H9 (cell line): ENCODE measurements around the gene MAD1L1. TPM values are rescaled to one million over a fixed set of nuclear protein-coding genes. Genes with fewer than 3 reads are reported as not detected.
A peak's percentile ranks its signal among the peaks of the same experiment; 100 is the strongest.

Source experiments
- DNase-seq: peaks from one replicate; pipeline ENCODE4 v3.0.0-alpha.2; 2017
- H2AFZ ChIP-seq: one replicate; pipeline ENCODE4 v1.6.1; 2013; ENCODE audit warnings: mild to moderate bottlenecking, low read length, control low read depth, moderate library complexity
- H2AK5ac ChIP-seq: 2 replicates; pipeline ENCODE4 v1.6.1; 2013; ENCODE audit warnings: low read length, control low read depth, mixed read lengths; ENCODE audit not compliant: insufficient read length
- H2BK120ac ChIP-seq: one replicate; pipeline ENCODE4 v1.6.1; 2013; ENCODE audit warnings: low read depth, mild to moderate bottlenecking, low read length, control low read depth, inconsistent platforms; ENCODE audit not compliant: poor library complexity, severe bottlenecking
- H2BK12ac ChIP-seq: 2 replicates; pipeline ENCODE4 v1.6.1; 2013; ENCODE audit warnings: low read length, control low read depth, mixed read lengths, low read depth; ENCODE audit not compliant: insufficient read length
- H2BK15ac ChIP-seq: 2 replicates; pipeline ENCODE4 v1.6.1; 2013; ENCODE audit warnings: low read depth, low read length, control low read depth
- H2BK20ac ChIP-seq: one replicate; pipeline ENCODE4 v1.6.1; 2013; ENCODE audit warnings: low read depth, mild to moderate bottlenecking, low read length, control low read depth, inconsistent platforms; ENCODE audit not compliant: poor library complexity, severe bottlenecking
- H2BK5ac ChIP-seq: 2 replicates; pipeline ENCODE4 v1.6.1; 2013; ENCODE audit warnings: low read length, control low read depth, mixed read lengths; ENCODE audit not compliant: insufficient read length
- H3K14ac ChIP-seq: 2 replicates; pipeline ENCODE4 v1.6.1; 2013; ENCODE audit warnings: low read length, control low read depth; ENCODE audit not compliant: insufficient read depth
- H3K18ac ChIP-seq: 2 replicates; pipeline ENCODE4 v1.6.1; 2013; ENCODE audit warnings: low read depth, mild to moderate bottlenecking, mixed read lengths, low read length, control low read depth; ENCODE audit not compliant: insufficient read length
- H3K23ac ChIP-seq: 2 replicates; pipeline ENCODE4 v1.6.1; 2013; ENCODE audit warnings: low read length, control low read depth, mixed read lengths, low read depth; ENCODE audit not compliant: insufficient read length
- H3K23me2 ChIP-seq: 2 replicates; pipeline ENCODE4 v1.6.1; 2013; ENCODE audit warnings: low read depth, mild to moderate bottlenecking, mixed read lengths, low read length, control low read depth; ENCODE audit not compliant: insufficient read length, poor library complexity, severe bottlenecking
- H3K27ac ChIP-seq: 2 replicates; pipeline ENCODE4 v1.5.1; 2013; ENCODE audit warnings: low read length, control low read depth, mixed read lengths, low read depth; ENCODE audit not compliant: insufficient read length
- H3K27me3 ChIP-seq: 2 replicates; pipeline ENCODE4 v1.6.1; 2013; ENCODE audit warnings: low read length, control low read depth, inconsistent platforms; ENCODE audit not compliant: insufficient read depth
- H3K4ac ChIP-seq: 2 replicates; pipeline ENCODE4 v1.6.1; 2013; ENCODE audit warnings: low read depth, mild to moderate bottlenecking, control low read depth, inconsistent platforms, low read length, moderate library complexity
- H3K4me1 ChIP-seq: 2 replicates; pipeline ENCODE4 v1.6.1; 2013; ENCODE audit warnings: low read length, control low read depth, inconsistent platforms; ENCODE audit not compliant: insufficient read depth
- H3K4me2 ChIP-seq: 2 replicates; pipeline ENCODE4 v1.6.1; 2013; ENCODE audit warnings: low read length, control low read depth, mixed read lengths; ENCODE audit not compliant: insufficient read length, insufficient read depth
- H3K56ac ChIP-seq: 2 replicates; pipeline ENCODE4 v1.6.1; 2013; ENCODE audit warnings: low read depth, mild to moderate bottlenecking, mixed read lengths, low read length, control low read depth; ENCODE audit not compliant: insufficient read length
- H3K79me1 ChIP-seq: 2 replicates; pipeline ENCODE4 v1.6.1; 2013; ENCODE audit warnings: low read depth, mild to moderate bottlenecking, moderate library complexity, low read length, control low read depth, inconsistent platforms; ENCODE audit not compliant: insufficient read depth, poor library complexity, severe bottlenecking
- H3K79me2 ChIP-seq: 2 replicates; pipeline ENCODE4 v1.6.1; 2013; ENCODE audit warnings: low read length, control low read depth, inconsistent platforms; ENCODE audit not compliant: insufficient read depth
- H3K9ac ChIP-seq: 2 replicates; pipeline ENCODE4 v1.6.1; 2013; ENCODE audit warnings: low read length, control low read depth, mixed read lengths; ENCODE audit not compliant: insufficient read length; ENCODE audit errors: extremely low read depth
- H3K9me3 ChIP-seq: one replicate; pipeline ENCODE4 v1.6.1; 2013; ENCODE audit warnings: low read depth, low read length, inconsistent platforms; ENCODE audit not compliant: control insufficient read depth
- H3T11ph ChIP-seq: one replicate; pipeline ENCODE4 v1.6.1; 2013; ENCODE audit warnings: mild to moderate bottlenecking, low read length, control low read depth, inconsistent platforms
- H4K20me1 ChIP-seq: one replicate; pipeline ENCODE4 v1.6.1; 2013; ENCODE audit not compliant: control insufficient read depth, insufficient read length, insufficient read depth
- H4K5ac ChIP-seq: 2 replicates; pipeline ENCODE4 v1.6.1; 2013; ENCODE audit warnings: low read depth, mild to moderate bottlenecking, mixed read lengths, low read length, control low read depth; ENCODE audit not compliant: insufficient read length
- H4K8ac ChIP-seq: replicated peaks from 2 replicates; pipeline ENCODE4 v1.6.1; 2013; ENCODE audit warnings: low read length, control low read depth, mixed read lengths, low read depth; ENCODE audit not compliant: insufficient read length
- H4K91ac ChIP-seq: 2 replicates; pipeline ENCODE4 v1.6.1; 2013; ENCODE audit warnings: low read depth, mild to moderate bottlenecking, moderate library complexity, mixed read lengths, low read length, control low read depth; ENCODE audit not compliant: insufficient read length
- H3K27ac Mint-ChIP-seq, 3 experiments: 2 replicates in 2 of 3; 3 replicates in 1 of 3; pipeline ENCODE4 v1.8.0; 2020 to 2021; ENCODE audit warnings: mixed read lengths in 3 of 3, mild to moderate bottlenecking in 1 of 3, moderate library complexity in 1 of 3
- H3K27me3 Mint-ChIP-seq: 2 replicates; pipeline ENCODE4 v1.8.0; 2021; ENCODE audit warnings: low read depth, mild to moderate bottlenecking, moderate library complexity, mixed read lengths
- H3K36me3 Mint-ChIP-seq, 3 experiments: 2 replicates in 2 of 3; 3 replicates in 1 of 3; pipeline ENCODE4 v1.8.0; 2020 to 2021; ENCODE audit warnings: low read depth in 3 of 3, mixed read lengths in 3 of 3; ENCODE audit not compliant: insufficient read depth in 1 of 3
- H3K4me1 Mint-ChIP-seq, 2 experiments: 2 replicates each; pipeline ENCODE4 v1.8.0; 2020; ENCODE audit warnings: mixed read lengths in 2 of 2
- H3K4me3 Mint-ChIP-seq, 2 experiments: 2 replicates in 1 of 2; 3 replicates in 1 of 2; pipeline ENCODE4 v1.8.0; 2020 to 2021; ENCODE audit warnings: mild to moderate bottlenecking in 2 of 2, mixed read lengths in 2 of 2, moderate library complexity in 1 of 2
- H3K9me3 Mint-ChIP-seq, 2 experiments: 2 replicates in 1 of 2; 3 replicates in 1 of 2; pipeline ENCODE4 v1.8.0; 2020; ENCODE audit warnings: mild to moderate bottlenecking in 2 of 2, mixed read lengths in 2 of 2, moderate library complexity in 1 of 2
- WGBS: extraction: QIAGEN DNeasy Blood & Tissue Kit; methylation state at CpG from one replicate; pipeline ENCODE4 v1.1.7; 2013; ENCODE audit warnings: missing lambda C conversion rate, low lambda C conversion rate, mixed read lengths; ENCODE audit not compliant: insufficient read length; ENCODE audit errors: extremely low coverage; 5-methylcytosine and 5-hydroxymethylcytosine counted together
- total RNA-seq: library from RNA; stranded (reverse); gene quantifications from 2 replicates; pipeline ENCODE4 v1.2.1, GENCODE V29; 2021
- TF ChIP-seq, protein P1 (sequence below): fragments of 200-600 bp; sonication (generic); conservative IDR thresholded peaks from 3 replicates; pipeline ENCODE4 v1.8.0; 2021; ENCODE audit warnings: antibody characterized with exemption, mild to moderate bottlenecking

Gene MAD1L1
- total RNA-seq, 1 experiment from 2014 or later = 39.0 TPM

- no CpG with 5 or more reads among the region's 8 CpGs for WGBS
- Histone ChIP-seq H2BK20ac (no peak overlapping the region), H3K79me2 (no peaks in the 10 kb centered on the region), H3K18ac (no peak overlapping the region), H3K14ac (no peak overlapping the region), H3K23ac (no peak overlapping the region), H2AFZ (no peak overlapping the region), H3K4ac (no peak overlapping the region), H2BK15ac (no peak overlapping the region), H3K79me1 (no peaks in the 10 kb centered on the region), H3K56ac (no peak overlapping the region), H3K4me2 (no peak overlapping the region), H3K27me3 (no peaks in the 10 kb centered on the region), H3K27ac (no peak overlapping the region), H2AK5ac (no peak overlapping the region), H3K9me3 (peaks cover 8% of the 10 kb centered on the region), H4K20me1 (no peaks in the 10 kb centered on the region), H2BK5ac (no peak overlapping the region), H3K4me1 (no peaks in the 10 kb centered on the region), H3T11ph (no peak overlapping the region), H4K8ac (no peak overlapping the region), H2BK120ac (no peak overlapping the region), H4K5ac (no peak overlapping the region), H4K91ac (no peak overlapping the region), H2BK12ac (no peak overlapping the region), H3K23me2 (no peaks in the 10 kb centered on the region), H3K9ac (no peak overlapping the region)
- no peak overlapping the region; a peak in 1 of 5 replicates for H3K4me3 Mint-ChIP-seq
- H3K9me3 Mint-ChIP-seq = peaks cover 16 to 18% of the 10 kb centered on the region in 2 experiments
- H3K36me3 Mint-ChIP-seq = peaks cover 16 to 25% (median 20%) of the 10 kb centered on the region in 3 experiments
- TF ChIP-seq, protein P1, sequence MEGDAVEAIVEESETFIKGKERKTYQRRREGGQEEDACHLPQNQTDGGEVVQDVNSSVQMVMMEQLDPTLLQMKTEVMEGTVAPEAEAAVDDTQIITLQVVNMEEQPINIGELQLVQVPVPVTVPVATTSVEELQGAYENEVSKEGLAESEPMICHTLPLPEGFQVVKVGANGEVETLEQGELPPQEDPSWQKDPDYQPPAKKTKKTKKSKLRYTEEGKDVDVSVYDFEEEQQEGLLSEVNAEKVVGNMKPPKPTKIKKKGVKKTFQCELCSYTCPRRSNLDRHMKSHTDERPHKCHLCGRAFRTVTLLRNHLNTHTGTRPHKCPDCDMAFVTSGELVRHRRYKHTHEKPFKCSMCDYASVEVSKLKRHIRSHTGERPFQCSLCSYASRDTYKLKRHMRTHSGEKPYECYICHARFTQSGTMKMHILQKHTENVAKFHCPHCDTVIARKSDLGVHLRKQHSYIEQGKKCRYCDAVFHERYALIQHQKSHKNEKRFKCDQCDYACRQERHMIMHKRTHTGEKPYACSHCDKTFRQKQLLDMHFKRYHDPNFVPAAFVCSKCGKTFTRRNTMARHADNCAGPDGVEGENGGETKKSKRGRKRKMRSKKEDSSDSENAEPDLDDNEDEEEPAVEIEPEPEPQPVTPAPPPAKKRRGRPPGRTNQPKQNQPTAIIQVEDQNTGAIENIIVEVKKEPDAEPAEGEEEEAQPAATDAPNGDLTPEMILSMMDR = no peak
- DNase-seq = no peak
- peaks cover 5% of the 10 kb centered on the region in 2 experiments; a peak in 3 of 4 replicates for H3K4me1 Mint-ChIP-seq
- peak overlapping the region in 1 of 3 experiments; percentile 81; a peak in 1 of 7 replicates for H3K27ac Mint-ChIP-seq
- no peaks in the 10 kb centered on the region for H3K27me3 Mint-ChIP-seq
These were observed 296.8 kb downstream of the MAD1L1 start for GRCh38 chr7:1936006-1936310.
